Measurements from ENCODE around the gene COL8A1. TPM values are rescaled to one million over a fixed set of nuclear protein-coding genes. Genes with fewer than 3 reads are reported as not detected.

The COL8A1 gene
- total and polyA plus RNA-seq, 9 of the 15 experiments (the other 6 are each of a cell fraction or from before 2014, with no cell fraction given) = 0.07 TPM; not detected in 8

- Histone ChIP-seq H2AFZ (ENCODE audit: low read depth, low read length) (no peak overlapping the region), H3K9me3 (replicated peaks; ENCODE audit: control insufficient read depth, insufficient read depth, low read depth, low read length) (no peaks in the 10 kb centered on the region), H3K9ac (ENCODE audit: insufficient read depth in 1 of 2, low read depth in 2 of 2, low read length in 2 of 2) (no peak overlapping the region), H3K9me1 (ENCODE audit: control insufficient read depth, insufficient read depth, low read length) (no peaks in the 10 kb centered on the region), H3K4me2 (ENCODE audit: insufficient read depth, low read length) (no peak overlapping the region), H3K27me3 (ENCODE audit: control insufficient read depth in 2 of 2, insufficient read depth in 2 of 2, low read length in 2 of 2) (no peaks in the 10 kb centered on the region), H3K79me2 (ENCODE audit: control insufficient read depth, insufficient read depth, low read length) (no peaks in the 10 kb centered on the region), H3K4me3 (no peak overlapping the region), H3K27ac (ENCODE audit: extremely low read depth, low read depth, low read length) (no peak overlapping the region), H4K20me1 (replicated peaks; ENCODE audit: control insufficient read depth, insufficient read depth, low read length) (no peaks in the 10 kb centered on the region), H3K4me1 (replicated peaks in 1 of 2; ENCODE audit: control insufficient read depth in 2 of 2, insufficient read depth in 2 of 2, low read length in 2 of 2) (no peaks in the 10 kb centered on the region), H3K36me3 (ENCODE audit: control insufficient read depth, insufficient read depth, low read length) (no peaks in the 10 kb centered on the region)
- DNase-seq (ENCODE audit: extremely low read depth in 1 of 4, low spot score in 3 of 4) (no peak), FAIRE-seq (no peak), ATAC-seq (no peak)
- POLR2A ChIA-PET = no interaction called here
- WGBS (ENCODE audit: insufficient coverage, low coverage, missing lambda C conversion rate) = 17% methylated on average over 1 of the region's 1 CpG
- peak; percentile 66 for TF ChIP-seq REST (IDR thresholded peaks at IDR 0.05; ENCODE audit: borderline replicate concordance)
- no peak for TF ChIP-seq REST (CRISPR knock-in tag; IDR thresholded peaks at IDR 0.05; ENCODE audit: low read depth)
- TF ChIP-seq HNRNPK (IDR thresholded peaks at IDR 0.05; ENCODE audit: low read depth, low read length, poor library complexity, severe bottlenecking) = no peak
- intact Hi-C loops (cut with micrococcal nuclease) = no loop called here
- CTCF ChIA-PET (ENCODE audit: low intra/inter-chr PET ratio) = no interaction called here
- in situ Hi-C loops (cut with MboI) = no loop called here
- BruUV-seq (replicated peaks) = no TSS peak
Measured at GRCh38 chr3:99706410-99706809, 68.0 kb downstream of the COL8A1 start.
